NCI-H2227 (cell line): ENCODE measurements around the gene SLC41A1.
"Not testable (repeated sequence)": the region's sequence is repeated elsewhere in the genome, so short reads cannot be mapped to it uniquely, and the experiment has no call there.

ENCODE experiments used
- DNase-seq: peaks from one replicate; lab custom pipeline; 2025; ENCODE audit not compliant: unreplicated experiment; lab: John Stamatoyannopoulos, UW

Gene SLC41A1

DNA sequence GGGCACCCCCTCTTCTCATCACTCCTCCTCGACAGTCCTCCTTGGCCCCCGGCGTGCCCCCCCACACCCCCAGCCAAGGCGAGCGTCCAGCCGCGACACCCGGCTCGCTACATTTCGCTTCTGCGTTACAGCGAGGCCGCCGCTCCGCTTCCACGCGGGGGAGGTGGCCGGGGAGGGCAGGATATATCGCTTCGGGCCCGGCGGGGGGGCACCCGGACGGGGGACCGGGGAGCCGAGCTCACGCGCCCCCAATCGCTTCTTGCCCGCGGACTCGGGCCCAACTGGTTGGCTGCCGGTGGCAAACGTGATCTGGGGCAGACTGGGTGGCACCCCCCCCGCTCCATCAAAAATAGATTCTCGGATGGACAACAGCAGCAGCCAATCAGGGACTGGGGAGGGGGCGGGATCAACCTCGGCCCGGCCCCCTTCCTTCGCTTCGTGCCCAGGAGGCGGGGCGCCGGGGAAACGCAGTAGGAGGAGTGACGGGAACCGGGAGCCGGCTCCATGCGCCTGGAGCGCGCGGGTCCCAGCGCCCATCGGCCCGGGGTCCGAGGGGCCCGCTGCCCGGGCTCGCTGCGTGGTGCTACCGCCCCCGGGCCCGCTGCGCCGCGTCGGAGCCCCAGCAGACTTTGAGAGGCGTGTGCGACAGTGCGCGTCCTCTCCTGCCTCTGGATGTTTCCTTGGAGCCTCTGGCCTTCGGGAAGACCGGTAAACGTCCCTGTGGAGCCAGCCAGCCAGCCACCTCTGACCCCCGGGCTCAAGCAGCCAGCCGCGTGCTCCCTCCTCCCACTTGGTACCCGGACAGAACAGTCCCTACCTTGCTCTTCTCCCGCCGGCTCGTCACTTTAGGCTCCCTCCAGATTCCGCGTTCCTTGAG, at the start of gene SLC41A1:
TSS of gene SLC41A1 (minus strand) at position 321 of the 877 bp plus-strand sequence. CDS start 2,757 bp downstream, outside the sequence.
- peak; percentile 94 for DNase-seq

DNA sequence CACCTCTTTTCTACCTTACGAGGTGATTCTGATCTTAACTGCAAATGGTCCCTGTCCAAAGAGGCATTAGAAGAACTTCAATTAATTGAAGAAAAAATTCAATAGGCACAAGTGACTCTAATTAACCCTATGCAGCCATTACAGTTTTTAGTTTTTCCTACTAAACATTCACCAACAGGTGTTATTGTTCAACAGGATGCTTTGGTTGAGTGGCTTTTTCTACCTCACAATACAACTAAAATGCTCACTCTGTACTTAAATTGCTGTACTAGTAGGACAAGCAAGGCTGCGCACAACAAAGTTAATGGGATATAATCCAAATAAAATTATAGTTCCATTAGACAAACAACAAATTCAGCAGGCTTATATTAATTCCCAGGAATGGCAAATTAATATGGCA, 48.5 kb upstream of the SLC41A1 start:
- no peak for DNase-seq

GRCh38 chr1:205858141-205858961, 45.4 kb upstream of the SLC41A1 start:
- no peak for DNase-seq

- DNase-seq: not testable (repeated sequence)
Observed at GRCh38 chr1:205857501-205857900, 44.5 kb upstream of the SLC41A1 start.

DNA sequence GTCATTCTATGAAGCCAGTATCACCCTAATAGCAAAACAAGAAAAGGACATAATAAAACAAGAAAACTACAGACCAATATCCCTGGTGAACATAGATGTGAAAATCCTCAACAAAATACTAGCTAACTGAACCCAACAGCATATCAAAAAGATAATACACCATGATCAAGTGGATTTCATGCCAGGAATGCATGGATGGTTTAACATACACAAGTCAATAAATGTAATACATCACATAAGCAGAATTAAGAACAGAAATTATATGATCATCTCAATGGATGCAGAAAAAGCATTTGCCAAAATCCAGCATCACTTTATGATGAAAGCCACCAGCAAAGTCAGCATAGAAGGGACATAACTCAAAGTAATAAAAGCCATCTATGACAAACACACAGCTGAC, 43.4 kb upstream of the SLC41A1 start:
- DNase-seq: no peak

GRCh38 chr1:205852969-205853368, 40.0 kb upstream of the SLC41A1 start:
- no peak for DNase-seq

- DNase-seq: no peak
Observed at GRCh38 chr1:205851993-205852392, 39.0 kb upstream of the SLC41A1 start.

GRCh38 chr1:205849619-205850355, 36.8 kb upstream of the SLC41A1 start, which contains the start of gene PM20D1:
TSS of gene PM20D1 (minus strand) at chr1:205850132. CDS start at chr1:205850072, 60 bp downstream.
- DNase-seq: no peak

GRCh38 chr1:205843036-205843859, 30.2 kb upstream of the SLC41A1 start:
- no peak for DNase-seq

DNA sequence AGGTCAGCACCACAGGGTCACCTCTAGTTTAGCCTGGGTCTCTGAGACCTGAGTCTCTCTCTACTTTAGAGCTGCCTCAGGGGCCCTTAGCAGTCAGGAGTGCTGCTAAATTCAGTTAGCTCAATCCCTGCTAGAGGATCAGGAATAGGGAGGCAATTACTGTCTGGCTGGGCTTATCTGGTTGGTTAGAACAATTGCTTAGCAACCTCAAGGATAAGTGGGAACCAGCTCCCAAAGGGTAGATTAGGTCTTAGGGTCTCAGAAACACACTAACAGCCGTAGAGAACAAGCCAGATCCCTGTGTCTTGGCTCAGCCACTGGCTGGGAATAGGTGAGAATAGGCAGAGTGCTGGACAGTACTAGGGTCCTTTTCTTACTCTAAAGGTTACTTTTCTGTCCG, 29.2 kb upstream of the SLC41A1 start:
- no peak for DNase-seq

DNA sequence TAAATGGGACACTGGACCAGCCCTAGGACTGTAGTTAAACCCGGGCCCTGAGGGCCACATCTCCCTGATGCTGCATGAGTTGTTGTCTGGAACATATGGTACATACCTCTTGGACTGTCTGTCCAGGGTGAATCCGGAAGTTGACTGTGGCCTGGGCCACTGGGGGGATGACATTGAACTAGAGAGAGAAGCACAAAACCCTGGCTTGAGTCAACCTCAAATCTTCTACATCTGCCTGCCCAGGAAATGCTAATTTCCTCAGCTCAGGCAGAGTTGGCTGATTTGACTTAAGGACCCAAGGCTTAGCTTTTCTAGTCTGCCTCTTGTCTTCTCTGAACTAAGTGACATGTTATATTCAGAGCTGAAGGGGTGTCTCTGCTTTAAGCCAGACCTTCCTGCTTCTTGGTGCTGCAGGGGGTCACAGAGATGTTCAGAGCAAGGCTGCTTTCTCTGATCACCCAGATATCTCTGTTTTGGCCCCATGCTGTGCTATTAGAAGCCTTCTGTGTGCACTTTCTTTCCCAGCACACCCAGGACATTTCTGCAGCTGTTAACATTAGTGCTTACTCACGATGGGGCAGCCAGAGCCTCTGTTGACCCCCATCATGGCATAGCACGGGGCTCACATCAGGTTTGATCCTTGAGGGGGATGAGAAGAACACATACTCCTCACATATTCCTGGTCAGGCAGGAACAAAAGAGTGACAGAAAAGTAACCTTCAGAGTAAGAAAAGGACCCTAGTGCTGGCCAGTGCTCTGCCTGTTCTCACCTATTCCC, 27.3 kb upstream of the SLC41A1 start:
- no peak for DNase-seq

GRCh38 chr1:205837382-205837970, 24.5 kb upstream of the SLC41A1 start:
- no peak for DNase-seq

GRCh38 chr1:205834751-205835150, 21.8 kb upstream of the SLC41A1 start:
- no peak for DNase-seq

DNA sequence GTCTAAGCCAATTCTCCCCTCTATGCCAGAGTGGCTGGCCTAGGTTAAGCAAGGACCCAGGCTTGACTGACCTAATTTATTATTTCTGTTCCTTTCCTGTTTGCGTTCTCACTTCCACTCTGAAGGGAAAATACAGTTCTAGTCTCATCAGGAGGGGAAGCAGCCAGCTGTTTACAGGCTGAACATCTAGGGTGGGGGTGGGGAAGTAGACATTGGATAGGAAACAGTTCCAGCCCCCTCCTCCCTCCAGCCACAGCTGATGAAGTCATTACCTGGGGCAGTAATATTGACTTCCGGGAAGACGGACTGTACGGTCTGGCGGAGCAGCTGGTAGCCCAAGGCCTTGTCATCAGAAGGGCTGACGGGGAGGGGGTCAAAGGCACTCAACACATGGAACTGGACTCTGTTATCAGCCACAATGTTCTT, 19.3 kb upstream of the SLC41A1 start:
- peak; percentile 41 for DNase-seq

GRCh38 chr1:205827623-205828022, 14.6 kb upstream of the SLC41A1 start:
- DNase-seq: no peak

DNA sequence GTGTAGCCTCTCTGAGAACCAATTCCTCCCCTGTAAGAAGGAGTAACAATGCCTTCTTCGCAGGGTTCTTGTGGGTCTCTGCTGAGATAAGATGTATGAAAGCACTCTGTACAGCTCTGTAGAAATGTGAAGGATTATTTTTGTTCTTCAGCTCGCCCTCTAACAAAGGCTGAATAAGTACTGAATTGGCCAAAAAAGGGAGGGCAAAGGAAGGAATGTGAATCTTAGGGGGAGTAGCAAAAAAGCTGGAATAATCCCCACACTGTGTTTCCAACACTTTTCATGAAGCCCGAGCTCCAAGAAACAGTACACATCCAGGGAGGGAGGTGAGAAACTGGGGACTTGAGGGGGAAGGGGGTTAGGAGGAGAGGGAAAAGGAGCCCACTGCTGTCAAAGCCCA, 14.0 kb upstream of the SLC41A1 start:
- no peak for DNase-seq

- DNase-seq: no peak
Observed at GRCh38 chr1:205826016-205826806, 13.2 kb upstream of the SLC41A1 start.

- no peak for DNase-seq
Observed at GRCh38 chr1:205824180-205824579, 11.2 kb upstream of the SLC41A1 start.
